Measurements from ENCODE around the gene CALCOCO1. TPM values are rescaled to one million over a fixed set of nuclear protein-coding genes. Genes with fewer than 3 reads are reported as not detected.

CALCOCO1 gene
- total and polyA plus RNA-seq, 2 experiments from 2014 or later = 155 to 243 TPM

- no peaks in the 10 kb centered on the region for H3K79me2 ChIP-seq (ENCODE audit: insufficient read depth)
- peak; percentile 78 for DNase-seq
- H4K20me1 ChIP-seq (ENCODE audit: insufficient read depth) = no peaks in the 10 kb centered on the region
- in situ Hi-C loops (cut with MboI) = loop anchor here (10.0 kb wide), 1 partner anchor 448 kb away; no protein-coding TSS in a partner anchor
- TF ChIP-seq EZH2 (IDR thresholded peaks at IDR 0.05; ENCODE audit: insufficient read depth, poor library complexity, severe bottlenecking) (no peak), EZH2phosphoT487 (IDR thresholded peaks at IDR 0.05; ENCODE audit: insufficient read depth, low read depth) (no peak)
- no peak overlapping the region for H3K9ac ChIP-seq
- H3K9me3 ChIP-seq (ENCODE audit: low read depth) = no peaks in the 10 kb centered on the region
- H3K4me1 ChIP-seq (ENCODE audit: insufficient read depth) = no peaks in the 10 kb centered on the region
- H3K4me3 ChIP-seq = 0 out of 2 replicates have a peak overlapping the region, but pooled peaks have one; percentile 35
- 13 to 15% methylated on average over 17 of the region's 17 CpGs for WGBS, 2 experiments (ENCODE audit: low coverage in 1 of 2, low lambda C conversion rate in 2 of 2, missing lambda C conversion rate in 2 of 2)
- 0 out of 2 replicates have a peak, but pooled peaks cover 4% of the 10 kb centered on the region for H3F3A ChIP-seq (ENCODE audit: insufficient read depth)
- H2AFZ ChIP-seq = no peak overlapping the region; the same call in 1 of the 2 replicates
- H3K27ac ChIP-seq = no peak overlapping the region
- H3K27me3 ChIP-seq (replicated peaks; ENCODE audit: insufficient read depth) = peaks cover 83% of the 10 kb centered on the region
- no peak overlapping the region for H3K4me2 ChIP-seq (ENCODE audit: unreplicated experiment)
- H3K9me2 ChIP-seq (ENCODE audit: insufficient read depth) = no peaks in the 10 kb centered on the region
- no peaks in the 10 kb centered on the region for H3K36me3 ChIP-seq (ENCODE audit: low read depth)
Measured at GRCh38 chr12:53757101-53757770, 30.0 kb upstream of the CALCOCO1 start.

GRCh38 chr12:53756300-53757100 is 29.2 kb upstream of the CALCOCO1 start:
- Histone ChIP-seq H3K79me2 (ENCODE audit: insufficient read depth) (no peaks in the 10 kb centered on the region), H3K27me3 (replicated peaks; ENCODE audit: insufficient read depth) (peaks cover 83% of the 10 kb centered on the region), H3F3A (ENCODE audit: insufficient read depth) (0 out of 2 replicates have a peak, but pooled peaks cover 4% of the 10 kb centered on the region), H3K9me3 (ENCODE audit: low read depth) (no peaks in the 10 kb centered on the region), H3K4me3 (0 out of 2 replicates have a peak overlapping the region, but pooled peaks have one; percentile 35), H3K36me3 (ENCODE audit: low read depth) (no peaks in the 10 kb centered on the region), H3K9me2 (ENCODE audit: insufficient read depth) (no peaks in the 10 kb centered on the region), H3K9ac (no peak overlapping the region), H3K4me1 (ENCODE audit: insufficient read depth) (no peaks in the 10 kb centered on the region; the same call in 1 of the 2 replicates), H3K4me2 (ENCODE audit: unreplicated experiment) (no peak overlapping the region), H2AFZ (no peak overlapping the region; the same call in 1 of the 2 replicates), H3K27ac (no peak overlapping the region), H4K20me1 (ENCODE audit: insufficient read depth) (no peaks in the 10 kb centered on the region)
- in situ Hi-C loops (cut with MboI) = loop anchor here (10.0 kb wide), 1 partner anchor 448 kb away; no protein-coding TSS in a partner anchor
- no peak for DNase-seq
- TF ChIP-seq EZH2 (IDR thresholded peaks at IDR 0.05; ENCODE audit: insufficient read depth, poor library complexity, severe bottlenecking) (no peak), EZH2phosphoT487 (IDR thresholded peaks at IDR 0.05; ENCODE audit: insufficient read depth, low read depth) (no peak)
- 92 to 96% methylated on average over 5 of the region's 5 CpGs for WGBS, 2 experiments (ENCODE audit: low coverage in 1 of 2, low lambda C conversion rate in 2 of 2, missing lambda C conversion rate in 2 of 2)

GRCh38 chr12:53755893-53756292 is 28.6 kb upstream of the CALCOCO1 start:
- TF ChIP-seq EZH2 (IDR thresholded peaks at IDR 0.05; ENCODE audit: insufficient read depth, poor library complexity, severe bottlenecking) = no peak
- no peak for TF ChIP-seq EZH2phosphoT487 (IDR thresholded peaks at IDR 0.05; ENCODE audit: insufficient read depth, low read depth)
- 0 out of 2 replicates have a peak, but pooled peaks cover 4% of the 10 kb centered on the region for H3F3A ChIP-seq (ENCODE audit: insufficient read depth)
- H3K27ac ChIP-seq = no peak overlapping the region
- H3K4me2 ChIP-seq (ENCODE audit: unreplicated experiment) = no peak overlapping the region
- peaks cover 85% of the 10 kb centered on the region for H3K27me3 ChIP-seq (replicated peaks; ENCODE audit: insufficient read depth)
- no peaks in the 10 kb centered on the region for H3K9me3 ChIP-seq (ENCODE audit: low read depth)
- in situ Hi-C loops (cut with MboI) = loop anchor here (10.0 kb wide), 1 partner anchor 449 kb away; no protein-coding TSS in a partner anchor
- H3K4me3 ChIP-seq = no peak overlapping the region
- no peak overlapping the region for H2AFZ ChIP-seq
- no peaks in the 10 kb centered on the region for H3K9me2 ChIP-seq (ENCODE audit: insufficient read depth)
- no peak for DNase-seq
- 64 to 85% methylated on average over 3 of the region's 3 CpGs for WGBS, 2 experiments (ENCODE audit: low coverage in 1 of 2, low lambda C conversion rate in 2 of 2, missing lambda C conversion rate in 2 of 2)
- no peaks in the 10 kb centered on the region; the same call in 1 of the 2 replicates for H3K4me1 ChIP-seq (ENCODE audit: insufficient read depth)
- H4K20me1 ChIP-seq (ENCODE audit: insufficient read depth) = no peaks in the 10 kb centered on the region
- H3K79me2 ChIP-seq (ENCODE audit: insufficient read depth) = no peaks in the 10 kb centered on the region
- no peak overlapping the region for H3K9ac ChIP-seq
- H3K36me3 ChIP-seq (ENCODE audit: low read depth) = no peaks in the 10 kb centered on the region

- in situ Hi-C loops (cut with MboI) = loop anchor here (10.0 kb wide), 1 partner anchor 449 kb away; no protein-coding TSS in a partner anchor
- Histone ChIP-seq H3K79me2 (ENCODE audit: insufficient read depth) (no peaks in the 10 kb centered on the region), H3F3A (ENCODE audit: insufficient read depth) (0 out of 2 replicates have a peak, but pooled peaks cover 4% of the 10 kb centered on the region), H3K36me3 (ENCODE audit: low read depth) (no peaks in the 10 kb centered on the region), H4K20me1 (ENCODE audit: insufficient read depth) (no peaks in the 10 kb centered on the region), H3K9ac (no peak overlapping the region), H3K4me2 (ENCODE audit: unreplicated experiment) (no peak overlapping the region), H3K27me3 (replicated peaks; ENCODE audit: insufficient read depth) (peaks cover 86% of the 10 kb centered on the region), H2AFZ (no peak overlapping the region), H3K4me3 (no peak overlapping the region), H3K27ac (no peak overlapping the region), H3K9me3 (ENCODE audit: low read depth) (no peaks in the 10 kb centered on the region), H3K9me2 (ENCODE audit: insufficient read depth) (no peaks in the 10 kb centered on the region), H3K4me1 (ENCODE audit: insufficient read depth) (no peaks in the 10 kb centered on the region; the same call in 1 of the 2 replicates)
- WGBS, 2 experiments (ENCODE audit: low coverage in 1 of 2, low lambda C conversion rate in 2 of 2, missing lambda C conversion rate in 2 of 2) = 62 to 65% methylated on average over 4 of the region's 4 CpGs
- no peak for DNase-seq
- TF ChIP-seq EZH2phosphoT487 (IDR thresholded peaks at IDR 0.05; ENCODE audit: insufficient read depth, low read depth) (no peak), EZH2 (IDR thresholded peaks at IDR 0.05; ENCODE audit: insufficient read depth, poor library complexity, severe bottlenecking) (no peak)
Measured at GRCh38 chr12:53755451-53755891, 28.2 kb upstream of the CALCOCO1 start.
